ENCODE measurements around the gene TRIM39. TPM values are rescaled to one million over a fixed set of nuclear protein-coding genes. Genes with fewer than 3 reads are reported as not detected.
"Not testable (repeated sequence)": the region's sequence is repeated elsewhere in the genome, so short reads cannot be mapped to it uniquely, and the experiment has no call there.

The TRIM39 gene
- total RNA-seq, 1 donor from 2014 or later: 7.7 TPM

GRCh38 chr6:30364591-30364990 lies 37.9 kb downstream of the TRIM39 start:
- intact Hi-C loops (cut with micrococcal nuclease): no loop called here
- no peak for DNase-seq
- Histone ChIP-seq H3K27ac (replicated peaks) (no peak overlapping the region), H3K36me3 (no peaks in the 10 kb centered on the region), H3K9me3 (replicated peaks) (peaks cover 17% of the 10 kb centered on the region), H3K27me3 (ENCODE audit: low read depth) (peaks cover 98% of the 10 kb centered on the region), H3K4me3 (no peak overlapping the region), H3K4me1 (no peaks in the 10 kb centered on the region)
- no peak for TF ChIP-seq CTCF (IDR thresholded peaks at IDR 0.05; ENCODE audit: borderline replicate concordance)

- H3K27ac ChIP-seq (replicated peaks); DNase-seq; H3K4me1 ChIP-seq; intact Hi-C loops (cut with micrococcal nuclease); H3K4me3 ChIP-seq; H3K36me3 ChIP-seq: not testable (repeated sequence)
- Histone ChIP-seq H3K27me3 (ENCODE audit: low read depth) (peaks cover 56% of the 10 kb centered on the region), H3K9me3 (replicated peaks) (peaks cover 13% of the 10 kb centered on the region)
Measured at GRCh38 chr6:30369280-30369679, 42.6 kb downstream of the TRIM39 start.

- Histone ChIP-seq H3K27ac (replicated peaks) (no peak overlapping the region), H3K4me3 (no peak overlapping the region), H3K9me3 (replicated peaks) (no peaks in the 10 kb centered on the region), H3K27me3 (ENCODE audit: low read depth) (peaks cover 64% of the 10 kb centered on the region), H3K36me3 (no peaks in the 10 kb centered on the region), H3K4me1 (no peaks in the 10 kb centered on the region)
- TF ChIP-seq CTCF (IDR thresholded peaks at IDR 0.05; ENCODE audit: borderline replicate concordance): no peak
- no peak for DNase-seq
- intact Hi-C loops (cut with micrococcal nuclease): no loop called here
Measured at GRCh38 chr6:30378290-30378937, 51.7 kb downstream of the TRIM39 start.

GRCh38 chr6:30380464-30380863 lies 53.7 kb downstream of the TRIM39 start:
- H3K4me3 ChIP-seq: no peak overlapping the region
- intact Hi-C loops (cut with micrococcal nuclease): no loop called here
- DNase-seq: no peak
- no peaks in the 10 kb centered on the region for H3K4me1 ChIP-seq
- no peaks in the 10 kb centered on the region for H3K36me3 ChIP-seq
- H3K27me3 ChIP-seq (ENCODE audit: low read depth): peaks cover 74% of the 10 kb centered on the region
- no peaks in the 10 kb centered on the region for H3K9me3 ChIP-seq (replicated peaks)
- no peak overlapping the region for H3K27ac ChIP-seq (replicated peaks)
- no peak for TF ChIP-seq CTCF (IDR thresholded peaks at IDR 0.05; ENCODE audit: borderline replicate concordance)

- Histone ChIP-seq H3K4me3 (no peak overlapping the region), H3K27me3 (ENCODE audit: low read depth) (peaks cover 99% of the 10 kb centered on the region), H3K9me3 (replicated peaks) (no peaks in the 10 kb centered on the region), H3K36me3 (no peaks in the 10 kb centered on the region), H3K4me1 (no peaks in the 10 kb centered on the region), H3K27ac (replicated peaks) (no peak overlapping the region)
- no peak for DNase-seq
- TF ChIP-seq CTCF (IDR thresholded peaks at IDR 0.05; ENCODE audit: borderline replicate concordance): no peak
- intact Hi-C loops (cut with micrococcal nuclease): no loop called here
Measured at GRCh38 chr6:30386166-30386565, 59.4 kb downstream of the TRIM39 start.

- Histone ChIP-seq H3K9me3 (replicated peaks) (no peaks in the 10 kb centered on the region), H3K36me3 (no peaks in the 10 kb centered on the region), H3K27me3 (ENCODE audit: low read depth) (peaks cover 100% of the 10 kb centered on the region), H3K4me3 (no peak overlapping the region), H3K4me1 (no peaks in the 10 kb centered on the region), H3K27ac (replicated peaks) (no peak overlapping the region)
- TF ChIP-seq CTCF (IDR thresholded peaks at IDR 0.05; ENCODE audit: borderline replicate concordance): no peak
- DNase-seq: no peak
- intact Hi-C loops (cut with micrococcal nuclease): no loop called here
Measured at GRCh38 chr6:30391240-30391639, 64.5 kb downstream of the TRIM39 start.

Other genes with a start within 250 kb of the TRIM39 start
- gene TRIM31, start 213.8 kb upstream of the TRIM39 start, total RNA-seq: not detected
- gene TRIM40, start 190.8 kb upstream of the TRIM39 start, total RNA-seq: not detected
- gene TRIM10, start 165.7 kb upstream of the TRIM39 start, total RNA-seq: not detected
- not detected for gene TRIM15, start 163.4 kb upstream of the TRIM39 start, total RNA-seq
- 19.9 TPM for gene TRIM26, start 113.5 kb upstream of the TRIM39 start, total RNA-seq
- gene RPP21, start 18.2 kb downstream of the TRIM39 start, total RNA-seq: 25.7 TPM
- 142 TPM for gene HLA-E, start 162.6 kb downstream of the TRIM39 start, total RNA-seq
- gene GNL1, start 229.6 kb downstream of the TRIM39 start, total RNA-seq: 18.3 TPM
- 2.0 TPM for gene PRR3, start 230.4 kb downstream of the TRIM39 start, total RNA-seq
- gene ABCF1, start 244.5 kb downstream of the TRIM39 start, total RNA-seq: 38.8 TPM

Measured in left ventricle myocardium inferior (tissue), 1 donor.